CD4-positive, CD25-positive, alpha-beta regulatory T cell (primary cell): ENCODE data around the gene LIN54. TPM values are rescaled to one million over a fixed set of nuclear protein-coding genes. Genes with fewer than 3 reads are reported as not detected.

Source experiments
- ATAC-seq, 2 donors: fragments of 150-1000 bp; cut with Tn5 transposase; one replicate each; pipeline ENCODE4 v1.10.0; 2021; ENCODE audit warnings: low read depth in 2 of 2, moderate number of reproducible peaks in 2 of 2, moderate library complexity in 1 of 2
- DNase-seq, 3 donors: peaks; one replicate each; pipeline versions ENCODE4 v3.0.0 to v3.0.0-alpha.2; 2012 to 2022; ENCODE audit warnings: mixed read lengths in 1 of 3
- H3K27ac ChIP-seq: one replicate; pipeline ENCODE4 v1.7.0; 2013; ENCODE audit warnings: mild to moderate bottlenecking, low read length; ENCODE audit not compliant: insufficient read depth, poor library complexity, severe bottlenecking
- H3K27me3 ChIP-seq: one replicate; pipeline ENCODE4 v1.7.0; 2013; ENCODE audit warnings: low read length; ENCODE audit not compliant: control insufficient read depth, insufficient read depth
- H3K36me3 ChIP-seq: one replicate; pipeline ENCODE4 v1.7.0; 2013; ENCODE audit warnings: mild to moderate bottlenecking, low read length, moderate library complexity; ENCODE audit not compliant: control insufficient read depth, insufficient read depth
- H3K4me1 ChIP-seq: 2 replicates; pipeline ENCODE4 v1.7.0; 2013; ENCODE audit warnings: mild to moderate bottlenecking, low read length; ENCODE audit not compliant: insufficient read depth, control insufficient read depth, poor library complexity, severe bottlenecking
- H3K4me3 ChIP-seq: one replicate; pipeline ENCODE4 v1.7.0; 2013; ENCODE audit warnings: low read depth, mild to moderate bottlenecking, low read length, moderate library complexity
- H3K9me3 ChIP-seq, 2 experiments: 1 replicate in 1 of 2; 2 replicates in 1 of 2; pipeline ENCODE4 v1.7.0; 2013; ENCODE audit warnings: low read length in 2 of 2, mild to moderate bottlenecking in 1 of 2, moderate library complexity in 1 of 2; ENCODE audit not compliant: control insufficient read depth in 2 of 2
- H3K27ac Mint-ChIP-seq, 3 donors: one replicate each; pipeline ENCODE4 v1.8.0; 2020 to 2022; ENCODE audit warnings: mild to moderate bottlenecking in 3 of 3, mixed read lengths in 3 of 3, moderate library complexity in 2 of 3
- H3K27me3 Mint-ChIP-seq: one replicate; pipeline ENCODE4 v1.8.0; 2022; ENCODE audit warnings: mild to moderate bottlenecking, mixed read lengths
- H3K36me3 Mint-ChIP-seq: one replicate; pipeline ENCODE4 v1.8.0; 2020; ENCODE audit warnings: mixed read lengths
- H3K4me1 Mint-ChIP-seq, 4 donors: one replicate each; pipeline ENCODE4 v1.8.0; 2020 to 2022; ENCODE audit warnings: mixed read lengths in 4 of 4, mild to moderate bottlenecking in 1 of 4
- H3K4me3 Mint-ChIP-seq, 4 donors: one replicate each; pipeline ENCODE4 v1.8.0; 2020 to 2022; ENCODE audit warnings: mild to moderate bottlenecking in 4 of 4, mixed read lengths in 4 of 4, moderate library complexity in 3 of 4
- H3K9me3 Mint-ChIP-seq, 7 donors: one replicate each; pipeline ENCODE4 v1.8.0; 2020 to 2022; ENCODE audit warnings: mixed read lengths in 7 of 7, mild to moderate bottlenecking in 3 of 7, moderate library complexity in 2 of 7
- polyA plus RNA-seq, 4 donors: library from polyadenylated mRNA; unstranded; fragments of 300-500 nt; fragmentation: Illumina TruSeq; gene quantifications; one replicate each; pipeline ENCODE4 v1.2.3, GENCODE V29; 2021
- total RNA-seq: library from RNA; stranded (reverse); gene quantifications from one replicate; pipeline ENCODE4 v1.2.3, GENCODE V29; 2022

Gene LIN54
- total and polyA plus RNA-seq, 5 donors from 2014 or later = 9.3 to 13.5 (median 11.0) TPM

GRCh38 chr4:82896755-82897154 is 113.9 kb downstream of the LIN54 start:
- peak overlapping the region; percentile 10 to 77 (median 74) for H3K27ac Mint-ChIP-seq
- H3K4me3 Mint-ChIP-seq = peak overlapping the region in 1 of 4 donors; percentile 23
- H3K27me3 Mint-ChIP-seq = no peaks in the 10 kb centered on the region
- peaks cover 30% of the 10 kb centered on the region for H3K36me3 ChIP-seq
- no peak overlapping the region for H3K4me3 ChIP-seq
- H3K27ac ChIP-seq = peak overlapping the region; percentile 99
- no peaks in the 10 kb centered on the region for H3K27me3 ChIP-seq
- no peaks in the 10 kb centered on the region for H3K9me3 ChIP-seq
- H3K4me1 ChIP-seq = peaks cover 39% of the 10 kb centered on the region
- no peaks in the 10 kb centered on the region for H3K9me3 Mint-ChIP-seq
- H3K36me3 Mint-ChIP-seq = peaks cover 16% of the 10 kb centered on the region
- DNase-seq = no peak
- H3K4me1 Mint-ChIP-seq = peaks cover 12 to 25% (median 20%) of the 10 kb centered on the region in 4 donors
- no peak for ATAC-seq

- ATAC-seq = no peak
- H3K4me3 ChIP-seq = no peak overlapping the region
- peaks cover 39% of the 10 kb centered on the region for H3K4me1 ChIP-seq
- Mint-ChIP-seq H3K36me3 (peaks cover 16% of the 10 kb centered on the region), H3K9me3 (no peaks in the 10 kb centered on the region), H3K27ac (no peak overlapping the region), H3K27me3 (peaks cover 4% of the 10 kb centered on the region), H3K4me1 (peaks cover 22 to 39% (median 34%) of the 10 kb centered on the region in 4 donors), H3K4me3 (peak overlapping the region in 2 of 4 donors; percentile 38 to 69)
- peaks cover 30% of the 10 kb centered on the region for H3K36me3 ChIP-seq
- no peak for DNase-seq
- H3K27ac ChIP-seq = no peak overlapping the region
- H3K9me3 ChIP-seq = no peaks in the 10 kb centered on the region
- no peaks in the 10 kb centered on the region for H3K27me3 ChIP-seq
These were observed 116.7 kb downstream of the LIN54 start for GRCh38 chr4:82893942-82894341.

GRCh38 chr4:82892467-82892802 is 118.2 kb downstream of the LIN54 start:
- H3K4me3 Mint-ChIP-seq = peak overlapping the region; percentile 91 to 95 (median 92)
- H3K27me3 Mint-ChIP-seq = peaks cover 4% of the 10 kb centered on the region
- H3K4me3 ChIP-seq = no peak overlapping the region

GRCh38 chr4:82891707-82892466 is 118.7 kb downstream of the LIN54 start:
- DNase-seq (no peak), ATAC-seq (no peak)
- Histone ChIP-seq H3K36me3 (peaks cover 28% of the 10 kb centered on the region), H3K27me3 (no peaks in the 10 kb centered on the region), H3K4me1 (peaks cover 23% of the 10 kb centered on the region), H3K9me3 (no peaks in the 10 kb centered on the region), H3K27ac (peak overlapping the region; percentile 96), H3K4me3 (peak overlapping the region; percentile 87)
- H3K4me3 Mint-ChIP-seq = peak overlapping the region; percentile 91 to 95 (median 92)
- H3K9me3 Mint-ChIP-seq = no peaks in the 10 kb centered on the region
- peak overlapping the region; percentile 96 to 98 (median 98) for H3K27ac Mint-ChIP-seq
- H3K36me3 Mint-ChIP-seq = peaks cover 13% of the 10 kb centered on the region
- peaks cover 4% of the 10 kb centered on the region for H3K27me3 Mint-ChIP-seq
- H3K4me1 Mint-ChIP-seq = peaks cover 23 to 45% (median 36%) of the 10 kb centered on the region in 4 donors

More at GRCh38 chr4:82892467-82892802, 118.2 kb downstream of the LIN54 start:
- H3K36me3 ChIP-seq = peaks cover 30% of the 10 kb centered on the region
- DNase-seq (no peak), ATAC-seq (no peak)
- no peaks in the 10 kb centered on the region for H3K9me3 ChIP-seq
- no peak overlapping the region for H3K27ac ChIP-seq
- H3K4me1 ChIP-seq = peaks cover 28% of the 10 kb centered on the region
- Mint-ChIP-seq H3K27ac (peak overlapping the region in 2 of 3 donors; percentile 65 to 98), H3K36me3 (peaks cover 16% of the 10 kb centered on the region), H3K9me3 (no peaks in the 10 kb centered on the region), H3K4me1 (peaks cover 24 to 44% (median 35%) of the 10 kb centered on the region in 4 donors)
- H3K27me3 ChIP-seq = no peaks in the 10 kb centered on the region

- Mint-ChIP-seq H3K4me1 (peaks cover 28 to 48% (median 37%) of the 10 kb centered on the region in 4 donors), H3K27me3 (peaks cover 4% of the 10 kb centered on the region), H3K4me3 (peak within 1 kb of the TSS; percentile 91 to 95 (median 92)), H3K9me3 (no peaks in the 10 kb centered on the region), H3K27ac (peak within 1 kb of the TSS; percentile 96 to 98 (median 98)), H3K36me3 (peaks cover 10% of the 10 kb centered on the region)
- H3K4me3 ChIP-seq = peak within 1 kb of the TSS; percentile 99
- DNase-seq (peak; percentile 95 to 98 (median 96)), ATAC-seq (peak; percentile 94 to 96)
- peaks cover 26% of the 10 kb centered on the region for H3K4me1 ChIP-seq
- H3K27ac ChIP-seq = peak within 1 kb of the TSS; percentile 96
- no peaks in the 10 kb centered on the region for H3K27me3 ChIP-seq
- H3K36me3 ChIP-seq = peaks cover 27% of the 10 kb centered on the region
- H3K9me3 ChIP-seq = no peaks in the 10 kb centered on the region
These were observed 119.5 kb downstream of the LIN54 start, which contains the start of gene SEC31A for GRCh38 chr4:82890901-82891706. Gene SEC31A (minus strand): TSS chr4:82891153. CDS start chr4:82881936, 9,217 bp downstream.

GRCh38 chr4:82890528-82890900 is 120.1 kb downstream of the LIN54 start:
- Mint-ChIP-seq H3K27ac (peak overlapping the region; percentile 96 to 98 (median 98)), H3K4me1 (peaks cover 30 to 50% (median 41%) of the 10 kb centered on the region in 4 donors)
- no peaks in the 10 kb centered on the region for H3K9me3 ChIP-seq

GRCh38 chr4:82889287-82889686 is 121.3 kb downstream of the LIN54 start:
- Histone ChIP-seq H3K9me3 (no peaks in the 10 kb centered on the region), H3K36me3 (peaks cover 15% of the 10 kb centered on the region), H3K27ac (no peak overlapping the region), H3K4me3 (peak overlapping the region; percentile 99), H3K4me1 (peaks cover 28% of the 10 kb centered on the region), H3K27me3 (no peaks in the 10 kb centered on the region)
- peaks cover 39 to 60% (median 42%) of the 10 kb centered on the region in 4 donors for H3K4me1 Mint-ChIP-seq
- ATAC-seq (no peak), DNase-seq (no peak)
- no peaks in the 10 kb centered on the region for H3K9me3 Mint-ChIP-seq
- peaks cover 4% of the 10 kb centered on the region for H3K27me3 Mint-ChIP-seq
- H3K36me3 Mint-ChIP-seq = peaks cover 7% of the 10 kb centered on the region
- peak overlapping the region in 1 of 3 donors; percentile 98 for H3K27ac Mint-ChIP-seq
- H3K4me3 Mint-ChIP-seq = peak overlapping the region; percentile 91 to 95 (median 92)

More at GRCh38 chr4:82890528-82890900, 120.1 kb downstream of the LIN54 start:
- no peaks in the 10 kb centered on the region for H3K27me3 ChIP-seq
- ATAC-seq = no peak
- peak overlapping the region; percentile 91 to 95 (median 92) for H3K4me3 Mint-ChIP-seq
- H3K9me3 Mint-ChIP-seq = no peaks in the 10 kb centered on the region
- H3K36me3 Mint-ChIP-seq = peaks cover 10% of the 10 kb centered on the region
- H3K4me3 ChIP-seq = peak overlapping the region; percentile 99
- H3K27me3 Mint-ChIP-seq = peaks cover 4% of the 10 kb centered on the region
- DNase-seq = no peak
- peaks cover 28% of the 10 kb centered on the region for H3K4me1 ChIP-seq
- H3K27ac ChIP-seq = peak overlapping the region; percentile 96
- H3K36me3 ChIP-seq = peaks cover 26% of the 10 kb centered on the region
